WTC11 (cell line): ENCODE data around the gene COG4. TPM values are rescaled to one million over a fixed set of nuclear protein-coding genes. Genes with fewer than 3 reads are reported as not detected.
A peak's percentile ranks its signal among the peaks of the same experiment; 100 is the strongest.

Source experiments
- ATAC-seq: fragments of 200-7000 bp; cut with Tn5 transposase; 2 replicates; pipeline ENCODE4 v1.10.0; 2021; ENCODE audit warnings: mild to moderate bottlenecking, moderate library complexity
- CTCF ChIA-PET: fragments of 300-600 bp; sonication (Branson Sonifier 250); formaldehyde crosslinking; loops from one replicate; lab custom pipeline; 2021; ENCODE audit warnings: antibody characterized with exemption; lab: Charles Lee
- POLR2A ChIA-PET: fragments of 350-600 bp; sonication (Branson Sonifier 250); formaldehyde crosslinking; loops from one replicate; lab custom pipeline; 2021; ENCODE audit warnings: antibody characterized with exemption; lab: Charles Lee
- DNase-seq: peaks from one replicate; pipeline ENCODE4 v3.0.0; 2021; ENCODE audit warnings: low spot score
- H3K27ac Mint-ChIP-seq: 2 replicates; pipeline ENCODE4 v1.8.0; 2021; ENCODE audit warnings: mixed read lengths
- H3K27me3 Mint-ChIP-seq: 2 replicates; pipeline ENCODE4 v1.8.0; 2021; ENCODE audit warnings: low read depth, mild to moderate bottlenecking, moderate library complexity, mixed read lengths
- H3K36me3 Mint-ChIP-seq: 2 replicates; pipeline ENCODE4 v1.8.0; 2021; ENCODE audit warnings: mixed read lengths
- H3K4me1 Mint-ChIP-seq: 2 replicates; pipeline ENCODE4 v1.8.0; 2022; ENCODE audit warnings: mixed read lengths
- H3K4me3 Mint-ChIP-seq: 2 replicates; pipeline ENCODE4 v1.8.0; 2021; ENCODE audit warnings: mild to moderate bottlenecking, moderate library complexity, mixed read lengths
- H3K9me3 Mint-ChIP-seq: 2 replicates; pipeline ENCODE4 v1.8.0; 2021; ENCODE audit warnings: mixed read lengths
- FOXP1 ChIP-seq: sonication (generic); formaldehyde crosslinking; IDR thresholded peaks from 2 replicates; pipeline ENCODE4 v1.8.0; 2022; ENCODE audit warnings: missing genetic modification reagents, mild to moderate bottlenecking, moderate library complexity, borderline replicate concordance
- GABPB1 ChIP-seq: sonication (generic); formaldehyde crosslinking; IDR thresholded peaks from 2 replicates; pipeline ENCODE4 v1.8.1; 2023; ENCODE audit warnings: mild to moderate bottlenecking, missing genetic modification reagents
- GRHL2 ChIP-seq: fragments of 250-450 bp; sonication (Bioruptor Pico); IDR thresholded peaks from 2 replicates; pipeline ENCODE4 v1.8.0; 2022; ENCODE audit warnings: mild to moderate bottlenecking, moderate library complexity; ENCODE audit not compliant: insufficient replicate concordance, severe bottlenecking
- IRF2 ChIP-seq: sonication (generic); formaldehyde crosslinking; IDR thresholded peaks from 2 replicates; pipeline ENCODE4 v1.8.0; 2022; ENCODE audit warnings: low read depth, missing genetic modification reagents, borderline replicate concordance
- TP53 ChIP-seq: sonication (generic); formaldehyde crosslinking; IDR thresholded peaks from 2 replicates; pipeline ENCODE4 v1.8.1; 2023; ENCODE audit warnings: mild to moderate bottlenecking, missing genetic modification reagents
- ZNF121 ChIP-seq: sonication (generic); formaldehyde crosslinking; IDR thresholded peaks from 2 replicates; pipeline ENCODE4 v1.8.0; 2023; ENCODE audit warnings: missing genetic modification reagents
- ZNF396 ChIP-seq: fragments of 250-450 bp; sonication (Bioruptor Pico); IDR thresholded peaks from 2 replicates; pipeline ENCODE4 v1.8.0; 2021; ENCODE audit warnings: mild to moderate bottlenecking, moderate library complexity, borderline replicate concordance
- total RNA-seq: library from RNA; stranded (reverse); gene quantifications from 3 replicates; pipeline ENCODE4 v1.2.3, GENCODE V29; 2021
- TF ChIP-seq, protein P1 (sequence below): sonication (generic); formaldehyde crosslinking; IDR thresholded peaks from 2 replicates; pipeline ENCODE4 v1.8.0; 2023; ENCODE audit warnings: mild to moderate bottlenecking, missing genetic modification reagents
- TF ChIP-seq, protein P2 (sequence below): fragments of 250-450 bp; sonication (Bioruptor Pico); IDR thresholded peaks from 2 replicates; pipeline ENCODE4 v1.8.0; 2021; ENCODE audit warnings: mild to moderate bottlenecking
- TF ChIP-seq, protein P3 (sequence below): sonication (generic); formaldehyde crosslinking; IDR thresholded peaks from 2 replicates; pipeline ENCODE4 v1.8.1; 2023; ENCODE audit warnings: mild to moderate bottlenecking, missing genetic modification reagents, moderate library complexity
- TF ChIP-seq, protein P4 (sequence below): sonication (generic); formaldehyde crosslinking; IDR thresholded peaks from 2 replicates; pipeline ENCODE4 v1.8.0; 2023; ENCODE audit warnings: missing genetic modification reagents
- TF ChIP-seq, protein P5 (sequence below): sonication (generic); formaldehyde crosslinking; IDR thresholded peaks from 2 replicates; pipeline ENCODE4 v1.8.1; 2023; ENCODE audit warnings: mild to moderate bottlenecking, missing genetic modification reagents
- TF ChIP-seq, protein P6 (sequence below): sonication (generic); formaldehyde crosslinking; IDR thresholded peaks from 2 replicates; pipeline ENCODE4 v1.8.0; 2022; ENCODE audit warnings: missing genetic modification reagents
- TF ChIP-seq, protein P7 (sequence below): sonication (generic); formaldehyde crosslinking; IDR thresholded peaks from 2 replicates; pipeline ENCODE4 v1.8.1; 2022; ENCODE audit warnings: missing genetic modification reagents, borderline replicate concordance

The COG4 gene
- total RNA-seq, 1 experiment from 2014 or later = 56.6 TPM

DNA sequence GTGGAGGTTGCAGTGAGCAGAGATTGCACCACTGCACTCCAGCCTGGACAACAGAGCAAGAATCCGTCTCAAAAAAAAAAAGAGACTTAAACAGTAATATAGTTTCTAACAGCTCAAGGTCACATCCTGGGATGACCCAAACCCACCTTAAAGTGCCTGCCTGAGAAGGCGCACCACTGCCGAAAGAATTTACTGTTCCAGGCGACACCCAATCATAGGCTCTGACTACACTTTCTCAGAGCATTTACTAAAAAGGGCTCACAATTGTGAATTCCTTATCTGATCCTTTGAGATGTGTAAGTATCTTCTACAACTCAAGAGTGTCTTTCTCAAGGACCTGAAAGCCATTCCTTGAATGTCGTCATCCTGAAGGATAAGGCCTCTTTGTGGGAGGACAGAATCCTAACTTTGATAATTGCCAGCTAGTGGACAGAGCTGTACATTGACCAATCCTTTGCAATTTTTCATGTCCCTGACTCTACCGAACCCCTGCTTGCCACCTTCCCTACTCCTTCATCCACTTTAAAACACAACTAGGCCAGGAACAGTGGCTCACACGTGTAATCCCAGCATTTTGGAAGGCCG lies 81.9 kb downstream of the COG4 start (continued):
- TF ChIP-seq, protein P1, sequence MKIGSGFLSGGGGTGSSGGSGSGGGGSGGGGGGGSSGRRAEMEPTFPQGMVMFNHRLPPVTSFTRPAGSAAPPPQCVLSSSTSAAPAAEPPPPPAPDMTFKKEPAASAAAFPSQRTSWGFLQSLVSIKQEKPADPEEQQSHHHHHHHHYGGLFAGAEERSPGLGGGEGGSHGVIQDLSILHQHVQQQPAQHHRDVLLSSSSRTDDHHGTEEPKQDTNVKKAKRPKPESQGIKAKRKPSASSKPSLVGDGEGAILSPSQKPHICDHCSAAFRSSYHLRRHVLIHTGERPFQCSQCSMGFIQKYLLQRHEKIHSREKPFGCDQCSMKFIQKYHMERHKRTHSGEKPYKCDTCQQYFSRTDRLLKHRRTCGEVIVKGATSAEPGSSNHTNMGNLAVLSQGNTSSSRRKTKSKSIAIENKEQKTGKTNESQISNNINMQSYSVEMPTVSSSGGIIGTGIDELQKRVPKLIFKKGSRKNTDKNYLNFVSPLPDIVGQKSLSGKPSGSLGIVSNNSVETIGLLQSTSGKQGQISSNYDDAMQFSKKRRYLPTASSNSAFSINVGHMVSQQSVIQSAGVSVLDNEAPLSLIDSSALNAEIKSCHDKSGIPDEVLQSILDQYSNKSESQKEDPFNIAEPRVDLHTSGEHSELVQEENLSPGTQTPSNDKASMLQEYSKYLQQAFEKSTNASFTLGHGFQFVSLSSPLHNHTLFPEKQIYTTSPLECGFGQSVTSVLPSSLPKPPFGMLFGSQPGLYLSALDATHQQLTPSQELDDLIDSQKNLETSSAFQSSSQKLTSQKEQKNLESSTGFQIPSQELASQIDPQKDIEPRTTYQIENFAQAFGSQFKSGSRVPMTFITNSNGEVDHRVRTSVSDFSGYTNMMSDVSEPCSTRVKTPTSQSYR = no peak

DNA sequence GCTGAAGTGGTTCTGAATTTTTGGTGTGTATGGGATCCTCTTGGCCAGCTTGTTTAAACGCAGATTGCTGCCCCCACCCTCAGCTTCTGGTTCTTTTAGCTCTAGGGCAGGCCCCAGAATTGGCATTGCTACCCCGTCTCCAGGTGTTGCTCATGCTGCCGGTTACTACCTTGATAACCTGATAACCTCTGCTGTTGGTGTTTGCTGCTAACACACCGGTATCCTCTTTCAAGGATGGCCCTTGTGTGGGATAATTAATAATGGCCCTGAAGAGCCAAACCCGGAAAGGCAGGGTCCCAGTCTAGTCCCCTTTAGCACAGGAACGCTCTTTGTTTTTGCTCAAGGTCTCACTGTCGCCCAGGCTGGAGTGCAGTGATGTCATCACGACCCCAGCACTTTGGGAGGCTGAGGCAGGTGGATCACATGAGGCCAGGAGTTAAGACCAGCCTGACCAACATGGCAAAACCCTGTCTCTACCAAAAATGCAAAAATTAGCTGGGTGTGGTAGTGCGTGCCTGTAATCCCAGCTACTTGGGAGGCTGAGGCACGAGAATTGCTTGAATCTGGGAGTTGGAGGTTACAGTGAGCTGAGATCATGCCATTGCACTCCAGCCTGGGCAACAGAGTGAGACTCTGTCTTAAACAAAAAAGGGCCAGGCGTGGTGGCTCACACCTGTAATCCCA lies 83.2 kb downstream of the COG4 start:
- H3K27me3 Mint-ChIP-seq = no peaks in the 10 kb centered on the region
- H3K9me3 Mint-ChIP-seq = no peaks in the 10 kb centered on the region
- H3K27ac Mint-ChIP-seq = peak overlapping the region; percentile 84; the same call in 1 of the 2 replicates
- peaks cover 28% of the 10 kb centered on the region for H3K4me1 Mint-ChIP-seq
- peak overlapping the region; percentile 75 for H3K4me3 Mint-ChIP-seq
- ChIA-PET CTCF (interaction anchor here (0.9 to 2.9 kb wide), 4 partner anchors 16 to 31 kb away, joined by 3 to 16 read pairs (median 4); no protein-coding TSS in a partner anchor), POLR2A (interaction anchor here (0.6 to 1.2 kb wide), 3 partner anchors 14 to 142 kb away, joined by 3 to 9 read pairs (median 7); partner anchors contain the start of gene FCSK)
- no peaks in the 10 kb centered on the region for H3K36me3 Mint-ChIP-seq
- no peak for DNase-seq
- TF ChIP-seq GRHL2 (CRISPR knock-in tag) (no peak), ZNF121 (peak; percentile 52; the same call in 1 of the 2 replicates)
- ATAC-seq = no peak

DNA sequence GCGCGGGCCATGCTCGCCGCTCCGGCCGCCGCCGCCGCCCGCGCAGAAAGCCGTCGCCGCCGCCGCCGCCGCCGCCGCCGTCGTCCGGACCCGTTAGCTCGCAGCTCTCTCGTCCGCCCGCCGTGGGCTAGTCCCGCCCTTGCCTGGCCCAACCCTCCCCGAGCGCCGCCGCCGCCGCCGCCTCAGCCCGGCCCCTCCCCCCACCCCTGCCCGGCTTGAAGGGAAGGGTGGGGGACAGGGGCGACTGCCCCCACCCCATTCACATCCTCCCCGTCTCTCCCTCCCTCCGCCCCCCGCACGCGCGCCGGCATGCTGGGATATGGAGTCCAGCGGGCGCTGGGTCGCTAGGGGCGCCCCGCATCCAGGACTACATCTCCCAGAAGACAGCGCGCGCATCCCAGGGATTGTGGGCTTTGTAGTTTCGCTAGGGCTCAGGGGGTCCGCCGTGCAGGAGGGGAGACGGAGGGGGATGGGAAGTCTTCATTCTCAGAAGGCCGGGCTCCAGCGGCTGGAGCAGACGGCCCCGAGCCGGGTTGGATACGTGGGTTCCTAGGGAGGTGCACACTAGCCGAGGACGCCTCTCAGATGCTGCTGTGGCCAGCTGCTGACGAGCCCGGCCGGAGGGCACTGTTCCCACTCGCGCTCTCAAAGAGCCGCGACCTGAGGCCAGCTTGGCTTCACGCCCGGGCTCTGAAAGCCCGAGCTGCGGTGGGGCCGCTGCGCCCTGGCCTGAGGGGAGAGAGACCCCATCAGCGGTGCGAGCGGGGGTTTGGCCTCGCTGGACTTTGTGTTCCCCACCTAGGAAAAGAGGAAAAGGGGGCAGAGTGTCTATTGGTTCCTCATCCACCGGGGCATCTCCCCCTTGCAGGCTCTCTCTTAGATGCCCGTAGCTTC lies 84.1 kb downstream of the COG4 start, which contains the start of gene ST3GAL2:
ST3GAL2 (minus strand) TSS at position 132 of the 894 bp plus-strand sequence. CDS start 40,570 bp downstream, outside the sequence.
- ATAC-seq (peak; percentile 85), DNase-seq (peak; percentile 98)
- H3K4me3 Mint-ChIP-seq = peak within 1 kb of the TSS; percentile 99
- no peaks in the 10 kb centered on the region for H3K9me3 Mint-ChIP-seq
- no peaks in the 10 kb centered on the region for H3K27me3 Mint-ChIP-seq
- peaks cover 4% of the 10 kb centered on the region; the same call in 1 of the 2 replicates for H3K36me3 Mint-ChIP-seq
- H3K4me1 Mint-ChIP-seq = peaks cover 37% of the 10 kb centered on the region
- peak within 1 kb of the TSS; percentile 96 for H3K27ac Mint-ChIP-seq
- ChIA-PET CTCF (interaction anchor here (0.9 to 2.9 kb wide), 6 partner anchors 17 to 86 kb away, joined by 3 to 16 read pairs (median 4); no protein-coding TSS in a partner anchor), POLR2A (interaction anchor here (0.9 to 1.5 kb wide), 6 partner anchors 11 to 58 kb away, joined by 3 to 9 read pairs (median 4); partner anchors contain the start of gene FCSK)
- TF ChIP-seq GABPB1 (peak; percentile 57), TP53 (no peak), FOXP1 (peak; percentile 77; the same call in 1 of the 2 replicates), ZNF396 (CRISPR knock-in tag) (no peak; the same call in 1 of the 2 replicates), IRF2 (CRISPR knock-in tag) (no peak)
- TF ChIP-seq, protein P2, sequence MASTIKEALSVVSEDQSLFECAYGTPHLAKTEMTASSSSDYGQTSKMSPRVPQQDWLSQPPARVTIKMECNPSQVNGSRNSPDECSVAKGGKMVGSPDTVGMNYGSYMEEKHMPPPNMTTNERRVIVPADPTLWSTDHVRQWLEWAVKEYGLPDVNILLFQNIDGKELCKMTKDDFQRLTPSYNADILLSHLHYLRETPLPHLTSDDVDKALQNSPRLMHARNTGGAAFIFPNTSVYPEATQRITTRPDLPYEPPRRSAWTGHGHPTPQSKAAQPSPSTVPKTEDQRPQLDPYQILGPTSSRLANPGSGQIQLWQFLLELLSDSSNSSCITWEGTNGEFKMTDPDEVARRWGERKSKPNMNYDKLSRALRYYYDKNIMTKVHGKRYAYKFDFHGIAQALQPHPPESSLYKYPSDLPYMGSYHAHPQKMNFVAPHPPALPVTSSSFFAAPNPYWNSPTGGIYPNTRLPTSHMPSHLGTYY (CRISPR knock-in tag) = no peak
- TF ChIP-seq, protein P3, sequence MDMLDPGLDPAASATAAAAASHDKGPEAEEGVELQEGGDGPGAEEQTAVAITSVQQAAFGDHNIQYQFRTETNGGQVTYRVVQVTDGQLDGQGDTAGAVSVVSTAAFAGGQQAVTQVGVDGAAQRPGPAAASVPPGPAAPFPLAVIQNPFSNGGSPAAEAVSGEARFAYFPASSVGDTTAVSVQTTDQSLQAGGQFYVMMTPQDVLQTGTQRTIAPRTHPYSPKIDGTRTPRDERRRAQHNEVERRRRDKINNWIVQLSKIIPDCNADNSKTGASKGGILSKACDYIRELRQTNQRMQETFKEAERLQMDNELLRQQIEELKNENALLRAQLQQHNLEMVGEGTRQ (CRISPR knock-in tag) = no peak; the same call in 1 of the 2 replicates
- TF ChIP-seq, protein P4, sequence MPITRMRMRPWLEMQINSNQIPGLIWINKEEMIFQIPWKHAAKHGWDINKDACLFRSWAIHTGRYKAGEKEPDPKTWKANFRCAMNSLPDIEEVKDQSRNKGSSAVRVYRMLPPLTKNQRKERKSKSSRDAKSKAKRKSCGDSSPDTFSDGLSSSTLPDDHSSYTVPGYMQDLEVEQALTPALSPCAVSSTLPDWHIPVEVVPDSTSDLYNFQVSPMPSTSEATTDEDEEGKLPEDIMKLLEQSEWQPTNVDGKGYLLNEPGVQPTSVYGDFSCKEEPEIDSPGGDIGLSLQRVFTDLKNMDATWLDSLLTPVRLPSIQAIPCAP = no peak
- TF ChIP-seq, protein P5, sequence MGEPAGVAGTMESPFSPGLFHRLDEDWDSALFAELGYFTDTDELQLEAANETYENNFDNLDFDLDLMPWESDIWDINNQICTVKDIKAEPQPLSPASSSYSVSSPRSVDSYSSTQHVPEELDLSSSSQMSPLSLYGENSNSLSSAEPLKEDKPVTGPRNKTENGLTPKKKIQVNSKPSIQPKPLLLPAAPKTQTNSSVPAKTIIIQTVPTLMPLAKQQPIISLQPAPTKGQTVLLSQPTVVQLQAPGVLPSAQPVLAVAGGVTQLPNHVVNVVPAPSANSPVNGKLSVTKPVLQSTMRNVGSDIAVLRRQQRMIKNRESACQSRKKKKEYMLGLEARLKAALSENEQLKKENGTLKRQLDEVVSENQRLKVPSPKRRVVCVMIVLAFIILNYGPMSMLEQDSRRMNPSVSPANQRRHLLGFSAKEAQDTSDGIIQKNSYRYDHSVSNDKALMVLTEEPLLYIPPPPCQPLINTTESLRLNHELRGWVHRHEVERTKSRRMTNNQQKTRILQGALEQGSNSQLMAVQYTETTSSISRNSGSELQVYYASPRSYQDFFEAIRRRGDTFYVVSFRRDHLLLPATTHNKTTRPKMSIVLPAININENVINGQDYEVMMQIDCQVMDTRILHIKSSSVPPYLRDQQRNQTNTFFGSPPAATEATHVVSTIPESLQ (CRISPR knock-in tag) = no peak
- TF ChIP-seq, protein P6, sequence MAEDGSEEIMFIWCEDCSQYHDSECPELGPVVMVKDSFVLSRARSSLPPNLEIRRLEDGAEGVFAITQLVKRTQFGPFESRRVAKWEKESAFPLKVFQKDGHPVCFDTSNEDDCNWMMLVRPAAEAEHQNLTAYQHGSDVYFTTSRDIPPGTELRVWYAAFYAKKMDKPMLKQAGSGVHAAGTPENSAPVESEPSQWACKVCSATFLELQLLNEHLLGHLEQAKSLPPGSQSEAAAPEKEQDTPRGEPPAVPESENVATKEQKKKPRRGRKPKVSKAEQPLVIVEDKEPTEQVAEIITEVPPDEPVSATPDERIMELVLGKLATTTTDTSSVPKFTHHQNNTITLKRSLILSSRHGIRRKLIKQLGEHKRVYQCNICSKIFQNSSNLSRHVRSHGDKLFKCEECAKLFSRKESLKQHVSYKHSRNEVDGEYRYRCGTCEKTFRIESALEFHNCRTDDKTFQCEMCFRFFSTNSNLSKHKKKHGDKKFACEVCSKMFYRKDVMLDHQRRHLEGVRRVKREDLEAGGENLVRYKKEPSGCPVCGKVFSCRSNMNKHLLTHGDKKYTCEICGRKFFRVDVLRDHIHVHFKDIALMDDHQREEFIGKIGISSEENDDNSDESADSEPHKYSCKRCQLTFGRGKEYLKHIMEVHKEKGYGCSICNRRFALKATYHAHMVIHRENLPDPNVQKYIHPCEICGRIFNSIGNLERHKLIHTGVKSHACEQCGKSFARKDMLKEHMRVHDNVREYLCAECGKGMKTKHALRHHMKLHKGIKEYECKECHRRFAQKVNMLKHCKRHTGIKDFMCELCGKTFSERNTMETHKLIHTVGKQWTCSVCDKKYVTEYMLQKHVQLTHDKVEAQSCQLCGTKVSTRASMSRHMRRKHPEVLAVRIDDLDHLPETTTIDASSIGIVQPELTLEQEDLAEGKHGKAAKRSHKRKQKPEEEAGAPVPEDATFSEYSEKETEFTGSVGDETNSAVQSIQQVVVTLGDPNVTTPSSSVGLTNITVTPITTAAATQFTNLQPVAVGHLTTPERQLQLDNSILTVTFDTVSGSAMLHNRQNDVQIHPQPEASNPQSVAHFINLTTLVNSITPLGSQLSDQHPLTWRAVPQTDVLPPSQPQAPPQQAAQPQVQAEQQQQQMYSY (CRISPR knock-in tag) = no peak
- TF ChIP-seq, protein P7, sequence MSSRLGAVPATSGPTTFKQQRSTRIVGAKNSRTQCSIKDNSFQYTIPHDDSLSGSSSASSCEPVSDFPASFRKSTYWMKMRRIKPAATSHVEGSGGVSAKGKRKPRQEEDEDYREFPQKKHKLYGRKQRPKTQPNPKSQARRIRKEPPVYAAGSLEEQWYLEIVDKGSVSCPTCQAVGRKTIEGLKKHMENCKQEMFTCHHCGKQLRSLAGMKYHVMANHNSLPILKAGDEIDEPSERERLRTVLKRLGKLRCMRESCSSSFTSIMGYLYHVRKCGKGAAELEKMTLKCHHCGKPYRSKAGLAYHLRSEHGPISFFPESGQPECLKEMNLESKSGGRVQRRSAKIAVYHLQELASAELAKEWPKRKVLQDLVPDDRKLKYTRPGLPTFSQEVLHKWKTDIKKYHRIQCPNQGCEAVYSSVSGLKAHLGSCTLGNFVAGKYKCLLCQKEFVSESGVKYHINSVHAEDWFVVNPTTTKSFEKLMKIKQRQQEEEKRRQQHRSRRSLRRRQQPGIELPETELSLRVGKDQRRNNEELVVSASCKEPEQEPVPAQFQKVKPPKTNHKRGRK (CRISPR knock-in tag) = no peak
